Activated CD8-positive, alpha-beta T cell treated with anti-CD3 and anti-CD28 coated beads for 36 hours (primary cell): ENCODE data around the gene MPZL2. TPM values are rescaled to one million over a fixed set of nuclear protein-coding genes. Genes with fewer than 3 reads are reported as not detected.
"Not testable (repeated sequence)": the region's sequence is repeated elsewhere in the genome, so short reads cannot be mapped to it uniquely, and the experiment has no call there.

Experiments used
- ATAC-seq: fragments of 200-7000 bp; cut with Tn5 transposase; one replicate; pipeline ENCODE4 v1.10.0; 2021; ENCODE audit warnings: mild to moderate bottlenecking, moderate library complexity
- CTCF ChIA-PET: fragments of 350-600 bp; sonication (Branson Sonifier 250); formaldehyde crosslinking; loops from one replicate; lab custom pipeline; 2021; ENCODE audit warnings: antibody characterized with exemption; lab: Charles Lee
- POLR2A ChIA-PET: fragments of 350-600 bp; sonication (Branson Sonifier 250); formaldehyde crosslinking; loops from one replicate; lab custom pipeline; 2021; ENCODE audit warnings: antibody characterized with exemption; lab: Charles Lee
- DNase-seq: peaks from one replicate; pipeline ENCODE4 v3.0.0-alpha.2; 2020
- H3K27ac Mint-ChIP-seq: one replicate; pipeline ENCODE4 v1.8.0; 2021; ENCODE audit warnings: mild to moderate bottlenecking, mixed read lengths
- H3K27me3 Mint-ChIP-seq: one replicate; pipeline ENCODE4 v1.8.0; 2021; ENCODE audit warnings: mixed read lengths
- H3K36me3 Mint-ChIP-seq: one replicate; pipeline ENCODE4 v1.8.0; 2021; ENCODE audit warnings: low read depth, mixed read lengths
- H3K4me1 Mint-ChIP-seq: one replicate; pipeline ENCODE4 v1.8.0; 2021; ENCODE audit warnings: low read depth, mixed read lengths
- H3K4me3 Mint-ChIP-seq: one replicate; pipeline ENCODE4 v1.8.0; 2021; ENCODE audit warnings: mild to moderate bottlenecking, moderate library complexity, mixed read lengths
- H3K9me3 Mint-ChIP-seq: one replicate; pipeline ENCODE4 v1.8.0; 2021; ENCODE audit warnings: mixed read lengths
- intact Hi-C: fragments of 100-400 bp; cut with micrococcal nuclease; formaldehyde crosslinking; loops from one replicate; pipeline ENCODE4 v1.10.0; 2022
- total RNA-seq, 2 experiments: library from RNA; stranded (reverse); gene quantifications; one replicate each; pipeline ENCODE4 v1.2.3, GENCODE V29; 2021
- TF ChIP-seq, protein P1 (sequence below): fragments of 200-600 bp; IDR thresholded peaks from one replicate; pipeline ENCODE4 v1.8.0; 2022; ENCODE audit warnings: antibody characterized with exemption, mild to moderate bottlenecking

Gene MPZL2
- total RNA-seq, 2 experiments from 2014 or later, result 26.2 to 31.0 TPM

DNA sequence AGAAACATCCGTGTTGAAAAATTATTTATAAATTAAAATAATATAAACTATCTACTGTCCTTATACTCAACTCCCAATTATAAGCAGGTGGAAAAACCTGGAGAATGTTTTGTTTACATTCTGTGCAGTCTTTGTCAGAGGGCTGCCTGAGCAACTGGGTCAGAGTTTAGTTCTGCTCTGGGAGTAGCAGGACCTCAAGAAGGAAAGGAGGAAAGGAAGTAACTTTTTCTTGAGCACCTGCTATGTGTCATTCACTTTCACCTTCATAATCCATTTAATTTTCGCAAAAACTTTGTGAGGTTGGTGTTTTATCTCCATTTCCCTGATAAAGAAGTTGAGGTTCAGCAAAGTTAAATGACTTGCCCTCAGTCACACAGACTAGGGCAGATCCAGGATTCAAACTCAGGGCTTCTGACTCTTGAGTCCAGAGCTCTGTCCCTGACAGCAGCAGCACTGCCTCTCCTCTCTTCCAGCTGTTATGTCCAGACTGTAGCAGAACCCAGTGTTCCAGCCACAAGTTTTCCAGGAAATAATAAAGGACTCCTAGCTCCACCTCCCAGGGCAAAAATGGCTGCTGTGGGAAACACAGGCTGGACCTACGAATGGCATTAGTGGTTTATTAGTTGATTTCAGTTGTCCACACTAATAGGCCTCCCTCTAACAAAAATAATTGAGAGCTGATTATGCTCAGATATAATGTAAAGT lies 46.8 kb upstream of the MPZL2 start:
- H3K9me3 Mint-ChIP-seq, result peaks cover 2% of the 10 kb centered on the region
- POLR2A ChIA-PET, result interaction anchor here (0.6 to 2.3 kb wide), 8 partner anchors 9 to 109 kb away, joined by 3 to 7 read pairs (median 4); partner anchors contain the start of gene UBE4A
- H3K36me3 Mint-ChIP-seq, result peaks cover 89% of the 10 kb centered on the region
- intact Hi-C loops, result no loop called here
- no peak overlapping the region for H3K4me3 Mint-ChIP-seq
- no peaks in the 10 kb centered on the region for H3K27me3 Mint-ChIP-seq
- peaks cover 86% of the 10 kb centered on the region for H3K4me1 Mint-ChIP-seq
- CTCF ChIA-PET, result interaction anchor here (0.9 to 2.6 kb wide), 20 partner anchors 9 to 284 kb away, joined by 3 to 12 read pairs (median 3); partner anchors contain the start of genes CD3D, CD3G, JAML and MPZL2
- DNase-seq (no peak), ATAC-seq (no peak)
- H3K27ac Mint-ChIP-seq, result peak overlapping the region; percentile 90
- TF ChIP-seq, protein P1, sequence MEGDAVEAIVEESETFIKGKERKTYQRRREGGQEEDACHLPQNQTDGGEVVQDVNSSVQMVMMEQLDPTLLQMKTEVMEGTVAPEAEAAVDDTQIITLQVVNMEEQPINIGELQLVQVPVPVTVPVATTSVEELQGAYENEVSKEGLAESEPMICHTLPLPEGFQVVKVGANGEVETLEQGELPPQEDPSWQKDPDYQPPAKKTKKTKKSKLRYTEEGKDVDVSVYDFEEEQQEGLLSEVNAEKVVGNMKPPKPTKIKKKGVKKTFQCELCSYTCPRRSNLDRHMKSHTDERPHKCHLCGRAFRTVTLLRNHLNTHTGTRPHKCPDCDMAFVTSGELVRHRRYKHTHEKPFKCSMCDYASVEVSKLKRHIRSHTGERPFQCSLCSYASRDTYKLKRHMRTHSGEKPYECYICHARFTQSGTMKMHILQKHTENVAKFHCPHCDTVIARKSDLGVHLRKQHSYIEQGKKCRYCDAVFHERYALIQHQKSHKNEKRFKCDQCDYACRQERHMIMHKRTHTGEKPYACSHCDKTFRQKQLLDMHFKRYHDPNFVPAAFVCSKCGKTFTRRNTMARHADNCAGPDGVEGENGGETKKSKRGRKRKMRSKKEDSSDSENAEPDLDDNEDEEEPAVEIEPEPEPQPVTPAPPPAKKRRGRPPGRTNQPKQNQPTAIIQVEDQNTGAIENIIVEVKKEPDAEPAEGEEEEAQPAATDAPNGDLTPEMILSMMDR, result no peak

DNA sequence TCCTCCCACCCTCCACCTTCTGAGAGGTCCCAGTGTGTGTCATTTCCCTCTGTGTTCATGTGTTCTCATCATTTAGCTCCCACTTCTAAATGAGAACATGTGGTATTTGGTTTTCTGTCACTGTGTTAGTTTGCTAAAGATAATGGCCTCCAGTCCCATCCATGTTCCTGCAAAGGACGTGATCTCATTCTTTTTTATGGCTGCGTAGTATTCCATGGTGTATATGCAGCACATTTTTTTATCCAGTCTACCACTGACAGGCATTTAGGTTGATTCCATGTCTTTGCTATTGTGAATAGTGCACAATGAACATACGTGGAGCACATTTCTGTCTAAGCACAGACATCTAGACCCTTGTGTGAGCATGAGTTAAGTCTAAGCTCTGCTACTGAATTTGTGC lies 46.2 kb upstream of the MPZL2 start:
- H3K27me3 Mint-ChIP-seq, result no peaks in the 10 kb centered on the region
- CTCF ChIA-PET, result interaction anchor here (1.0 to 2.6 kb wide), 6 partner anchors 9 to 112 kb away, joined by 3 to 12 read pairs (median 4); partner anchors contain the start of gene CD3G
- POLR2A ChIA-PET, result interaction anchor here (1.3 to 2.3 kb wide), 3 partner anchors 11 to 108 kb away, joined by 3 to 7 read pairs (median 5); no protein-coding TSS in a partner anchor
- intact Hi-C loops, result no loop called here
- TF ChIP-seq, protein P1, result no peak
- H3K4me3 Mint-ChIP-seq, result no peak overlapping the region
- H3K36me3 Mint-ChIP-seq, result peaks cover 89% of the 10 kb centered on the region
- peaks cover 2% of the 10 kb centered on the region for H3K9me3 Mint-ChIP-seq
- ATAC-seq (no peak), DNase-seq (no peak)
- peak overlapping the region; percentile 80 for H3K27ac Mint-ChIP-seq
- peaks cover 79% of the 10 kb centered on the region for H3K4me1 Mint-ChIP-seq

DNA sequence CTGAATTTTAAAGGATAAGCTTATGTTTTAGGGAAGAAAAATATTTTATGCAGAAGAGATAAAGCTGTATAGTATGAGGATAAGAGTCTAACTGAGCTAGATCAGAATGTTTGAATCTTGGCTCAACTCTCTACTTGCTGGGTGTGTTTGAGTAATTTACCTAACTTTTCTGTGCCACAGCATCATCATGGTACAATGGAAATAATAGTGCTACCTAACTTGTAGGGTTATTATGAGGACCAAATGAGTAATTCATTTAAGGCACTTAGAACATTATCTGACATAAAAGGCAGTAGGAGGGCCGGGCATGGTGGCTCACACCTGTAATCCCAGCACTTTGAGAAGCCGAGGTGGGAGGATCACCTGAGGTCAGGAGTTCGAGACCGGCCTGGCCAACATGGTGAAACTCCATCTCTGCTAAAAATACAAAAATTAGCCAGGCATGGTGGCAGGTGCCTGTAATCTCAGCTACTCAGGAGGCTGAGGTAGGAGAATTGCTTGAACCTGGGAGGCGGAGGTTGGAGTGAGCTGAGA lies 45.0 kb upstream of the MPZL2 start:
- ATAC-seq, result peak; percentile 10

DNA sequence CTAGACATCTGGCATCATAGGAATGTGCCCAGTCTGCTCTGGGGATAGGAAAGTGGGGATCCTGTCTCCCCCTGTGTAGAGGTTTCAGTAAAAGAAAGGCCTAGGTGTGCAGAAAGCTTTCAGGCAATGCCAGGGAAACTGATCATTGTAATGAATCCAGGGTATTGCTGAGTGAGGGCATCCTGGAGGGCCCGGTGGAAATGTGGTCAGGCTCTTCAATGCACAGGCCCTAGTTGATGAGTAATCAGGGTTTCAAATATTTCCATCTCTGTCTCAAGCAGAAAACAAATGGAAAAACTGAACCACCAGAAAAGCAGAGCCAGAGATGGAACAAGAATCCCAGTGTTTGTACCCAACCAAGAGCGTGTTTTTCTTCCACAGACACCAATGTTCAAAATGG lies 42.5 kb upstream of the MPZL2 start:
- TF ChIP-seq, protein P1, result no peak
- peaks cover 2% of the 10 kb centered on the region for H3K9me3 Mint-ChIP-seq
- H3K4me3 Mint-ChIP-seq, result peak overlapping the region; percentile 96
- H3K36me3 Mint-ChIP-seq, result peaks cover 62% of the 10 kb centered on the region
- H3K4me1 Mint-ChIP-seq, result peaks cover 67% of the 10 kb centered on the region
- intact Hi-C loops, result loop anchor here (5.0 kb wide), 2 partner anchors 89 to 104 kb away; no protein-coding TSS in a partner anchor
- no peaks in the 10 kb centered on the region for H3K27me3 Mint-ChIP-seq
- peak; percentile 77 for DNase-seq
- ChIA-PET CTCF (interaction anchor here (1.1 to 12.3 kb wide), 7 partner anchors 11 to 136 kb away, joined by 5 to 86 read pairs (median 18); partner anchors contain the start of genes MPZL2 and MPZL3), POLR2A (interaction anchor here (0.6 to 7.3 kb wide), 14 partner anchors 8 to 136 kb away, joined by 3 to 73 read pairs (median 4); partner anchors contain the start of gene JAML)
- H3K27ac Mint-ChIP-seq, result peak overlapping the region; percentile 99
- ATAC-seq, result peak; percentile 25

More for the DNA sequence above, 45.0 kb upstream of the MPZL2 start:
- not testable (repeated sequence) for H3K27me3 Mint-ChIP-seq, H3K9me3 Mint-ChIP-seq
- Mint-ChIP-seq H3K27ac (peak overlapping the region; percentile 99), H3K36me3 (peaks cover 84% of the 10 kb centered on the region), H3K4me3 (peak overlapping the region; percentile 96), H3K4me1 (peaks cover 72% of the 10 kb centered on the region)
- intact Hi-C loops, result loop anchor here (5.0 kb wide), 2 partner anchors 92 to 107 kb away; no protein-coding TSS in a partner anchor
- ChIA-PET POLR2A (interaction anchor here (1.3 to 7.3 kb wide), 4 partner anchors 10 to 89 kb away, joined by 3 to 73 read pairs (median 8); partner anchors contain the start of gene JAML), CTCF (interaction anchor here (0.9 to 2.9 kb wide), 9 partner anchors 8 to 110 kb away, joined by 3 to 26 read pairs (median 3); partner anchors contain the start of gene CD3D)
- peak; percentile 51 for DNase-seq

DNA sequence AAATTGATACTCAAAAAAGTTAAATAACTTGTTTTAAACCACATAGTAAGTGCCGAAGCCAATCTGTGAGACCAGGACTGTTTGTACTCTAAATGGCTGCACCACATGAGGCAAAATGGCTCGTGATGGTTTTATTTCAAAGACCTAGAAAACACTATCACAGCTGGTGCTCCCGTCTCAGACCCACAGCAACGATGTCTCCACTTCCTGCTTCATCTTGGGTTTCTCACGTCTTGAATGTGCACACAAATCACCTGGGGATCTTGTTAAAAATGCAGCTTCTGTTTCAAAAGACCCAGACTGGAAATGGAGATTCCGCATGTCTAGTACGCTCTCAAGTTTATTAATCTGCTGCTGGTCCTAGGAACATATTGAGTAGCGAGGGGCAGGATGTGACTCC lies 41.6 kb upstream of the MPZL2 start:
- Mint-ChIP-seq H3K27ac (peak overlapping the region; percentile 99), H3K4me1 (peaks cover 61% of the 10 kb centered on the region), H3K9me3 (peaks cover 2% of the 10 kb centered on the region), H3K27me3 (no peaks in the 10 kb centered on the region), H3K4me3 (peak overlapping the region; percentile 96), H3K36me3 (peaks cover 55% of the 10 kb centered on the region)
- ATAC-seq (no peak), DNase-seq (peak; percentile 59)
- TF ChIP-seq, protein P1, result no peak
- intact Hi-C loops, result loop anchor here (2.0 to 5.0 kb wide), 3 partner anchors 39 to 103 kb away; partner anchors contain the start of gene CD3G
- CTCF ChIA-PET, result interaction anchor here (0.6 to 12.3 kb wide), 9 partner anchors 10 to 135 kb away, joined by 3 to 86 read pairs (median 5); partner anchors contain the start of genes MPZL2 and MPZL3
- POLR2A ChIA-PET, result interaction anchor here (0.7 to 7.3 kb wide), 18 partner anchors 8 to 136 kb away, joined by 3 to 73 read pairs (median 5); partner anchors contain the start of genes JAML, KMT2A and MPZL3
